Ascending aorta (tissue), 2 donors: Measurements from ENCODE around the gene GGT5. TPM values are rescaled to one million over a fixed set of nuclear protein-coding genes. Genes with fewer than 3 reads are reported as not detected.
"Not testable (repeated sequence)": the region's sequence is repeated elsewhere in the genome, so short reads cannot be mapped to it uniquely, and the experiment has no call there.

ENCODE experiments used
- DNase-seq, 2 donors: peaks; one replicate each; pipeline ENCODE4 v3.0.0-alpha.2; 2019; ENCODE audit warnings: low spot score in 2 of 2
- H3K27ac ChIP-seq, 2 donors: fragments of 200-600 bp; sonication (generic); one replicate each; pipeline ENCODE4 v1.5.1; 2016 to 2017; ENCODE audit warnings: mild to moderate bottlenecking in 1 of 2
- H3K27me3 ChIP-seq: fragments of 200-600 bp; sonication (generic); one replicate; pipeline ENCODE4 v1.5.1; 2017
- H3K36me3 ChIP-seq, 2 donors: fragments of 200-600 bp; sonication (generic); one replicate each; pipeline ENCODE4 v1.5.1; 2016
- H3K4me1 ChIP-seq, 2 donors: fragments of 200-600 bp; sonication (generic); one replicate each; pipeline ENCODE4 v1.5.1; 2016 to 2017; ENCODE audit warnings: mild to moderate bottlenecking in 1 of 2
- H3K4me3 ChIP-seq, 2 donors: fragments of 200-600 bp; sonication (generic); one replicate each; pipeline ENCODE4 v1.5.1; 2016 to 2017; ENCODE audit warnings: mild to moderate bottlenecking in 1 of 2
- H3K9me3 ChIP-seq, 2 donors: fragments of 200-600 bp; sonication (generic); one replicate each; pipeline ENCODE4 v1.5.1; 2016
- intact Hi-C: fragments of 100-400 bp; cut with DNase I; formaldehyde crosslinking; loops from one replicate; pipeline ENCODE4 v1.15.1; 2023
- total RNA-seq: library from RNA; depleted of rRNA; stranded (reverse); fragments of >200 nt; gene quantifications from one replicate; pipeline ENCODE4 v1.1.0, GENCODE V29; 2016
- TF ChIP-seq, protein P1 (sequence below), 3 experiments: fragments of 200-600 bp in 2 of 3; fragments of 450-650 bp in 1 of 3; sonication (generic) in 2 of 3; IDR thresholded peaks; one replicate each; pipeline ENCODE4 v1.5.1; 2016 to 2019; ENCODE audit warnings: antibody characterized with exemption in 3 of 3, mild to moderate bottlenecking in 1 of 3, moderate library complexity in 1 of 3

GGT5 gene
- total RNA-seq, 1 donor from 2014 or later = 238 TPM

DNA sequence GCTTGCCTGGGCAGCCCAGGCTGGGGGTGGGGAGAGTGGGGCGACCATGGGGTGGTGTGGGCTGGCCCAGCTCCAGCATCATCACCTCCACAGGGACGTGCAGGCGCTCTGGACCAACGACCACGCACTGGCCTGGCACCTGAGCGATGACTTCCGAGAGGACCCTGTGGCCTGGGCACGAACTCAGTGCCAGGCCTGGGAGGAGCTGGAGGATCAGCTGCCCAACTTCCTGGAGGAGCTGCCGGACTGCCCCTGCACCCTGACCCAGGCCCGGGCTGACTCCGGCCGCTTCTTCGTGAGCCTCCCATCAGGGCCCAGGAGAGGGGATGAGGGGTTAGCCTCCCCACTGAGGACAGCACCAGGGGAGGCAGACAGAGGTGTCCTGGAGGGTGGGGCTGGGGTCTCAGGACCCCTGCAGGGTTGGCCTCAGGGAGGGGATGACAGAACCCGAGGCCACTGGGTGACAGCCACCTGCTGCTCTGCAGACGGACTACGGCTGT is 59.8 kb downstream of the GGT5 start:
- intact Hi-C loops = no loop called here
- peaks cover 7 to 46% of the 10 kb centered on the region in 2 donors for H3K4me1 ChIP-seq
- no peaks in the 10 kb centered on the region for H3K9me3 ChIP-seq
- TF ChIP-seq, protein P1, sequence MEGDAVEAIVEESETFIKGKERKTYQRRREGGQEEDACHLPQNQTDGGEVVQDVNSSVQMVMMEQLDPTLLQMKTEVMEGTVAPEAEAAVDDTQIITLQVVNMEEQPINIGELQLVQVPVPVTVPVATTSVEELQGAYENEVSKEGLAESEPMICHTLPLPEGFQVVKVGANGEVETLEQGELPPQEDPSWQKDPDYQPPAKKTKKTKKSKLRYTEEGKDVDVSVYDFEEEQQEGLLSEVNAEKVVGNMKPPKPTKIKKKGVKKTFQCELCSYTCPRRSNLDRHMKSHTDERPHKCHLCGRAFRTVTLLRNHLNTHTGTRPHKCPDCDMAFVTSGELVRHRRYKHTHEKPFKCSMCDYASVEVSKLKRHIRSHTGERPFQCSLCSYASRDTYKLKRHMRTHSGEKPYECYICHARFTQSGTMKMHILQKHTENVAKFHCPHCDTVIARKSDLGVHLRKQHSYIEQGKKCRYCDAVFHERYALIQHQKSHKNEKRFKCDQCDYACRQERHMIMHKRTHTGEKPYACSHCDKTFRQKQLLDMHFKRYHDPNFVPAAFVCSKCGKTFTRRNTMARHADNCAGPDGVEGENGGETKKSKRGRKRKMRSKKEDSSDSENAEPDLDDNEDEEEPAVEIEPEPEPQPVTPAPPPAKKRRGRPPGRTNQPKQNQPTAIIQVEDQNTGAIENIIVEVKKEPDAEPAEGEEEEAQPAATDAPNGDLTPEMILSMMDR (IDR thresholded peaks at IDR 0.05) = no peak
- no peak for DNase-seq
- H3K4me3 ChIP-seq = no peak overlapping the region
- H3K36me3 ChIP-seq = peaks cover 9 to 40% of the 10 kb centered on the region in 2 donors
- H3K27ac ChIP-seq = no peak overlapping the region
- no peaks in the 10 kb centered on the region for H3K27me3 ChIP-seq

- no peak for DNase-seq
- H3K36me3 ChIP-seq = peaks cover 9 to 40% of the 10 kb centered on the region in 2 donors
- no peak overlapping the region for H3K4me3 ChIP-seq
- intact Hi-C loops = no loop called here
- H3K9me3 ChIP-seq = no peaks in the 10 kb centered on the region
- no peak overlapping the region for H3K27ac ChIP-seq
- TF ChIP-seq, protein P1 (IDR thresholded peaks at IDR 0.05) = no peak
- peaks cover 4 to 39% of the 10 kb centered on the region in 2 donors for H3K4me1 ChIP-seq
- H3K27me3 ChIP-seq = no peaks in the 10 kb centered on the region
Measured at GRCh38 chr22:24184057-24184798, 60.7 kb downstream of the GGT5 start.

DNA sequence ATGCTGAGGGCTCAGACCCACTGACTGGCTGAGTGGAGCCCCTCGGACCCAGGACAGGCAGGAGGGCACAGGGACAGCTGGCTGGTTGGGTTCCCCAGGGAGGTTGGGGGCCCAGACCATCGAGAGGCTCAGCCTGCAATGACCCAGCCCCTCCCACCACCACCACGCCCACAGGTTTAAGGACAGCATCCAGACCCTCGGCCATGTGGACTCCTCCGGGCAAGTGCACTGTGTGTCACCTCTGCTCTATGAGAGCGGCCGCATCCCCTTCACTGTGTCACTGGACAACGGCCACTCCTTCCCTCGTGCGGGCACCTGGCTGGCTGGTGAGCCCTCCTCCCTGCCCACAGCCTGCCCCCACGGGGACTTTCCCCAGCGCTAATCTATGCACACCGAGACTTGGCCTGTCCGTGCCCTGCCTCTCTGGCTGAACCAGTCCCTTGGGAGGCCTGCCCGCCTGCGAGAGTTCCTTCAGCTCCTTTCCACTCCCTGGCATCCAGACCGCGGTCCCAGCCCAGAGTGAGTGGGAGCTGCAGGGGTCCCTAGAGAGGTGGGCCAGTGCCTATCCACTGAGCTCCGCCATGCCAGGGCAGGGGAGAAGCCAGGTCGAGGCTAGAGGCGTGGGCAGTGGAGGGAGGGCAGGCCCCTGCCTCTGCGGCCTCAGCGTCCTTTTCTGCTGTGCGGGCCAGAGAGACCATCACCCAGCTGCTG is 61.4 kb downstream of the GGT5 start:
- Histone ChIP-seq H3K9me3 (no peaks in the 10 kb centered on the region), H3K4me1 (peaks cover 4 to 42% of the 10 kb centered on the region in 2 donors), H3K27ac (no peak overlapping the region), H3K4me3 (peak overlapping the region in 1 of 2 donors; percentile 0), H3K27me3 (no peaks in the 10 kb centered on the region), H3K36me3 (peaks cover 9 to 38% of the 10 kb centered on the region in 2 donors)
- TF ChIP-seq, protein P1 (IDR thresholded peaks at IDR 0.05) = no peak
- intact Hi-C loops = no loop called here
- DNase-seq = no peak

DNA sequence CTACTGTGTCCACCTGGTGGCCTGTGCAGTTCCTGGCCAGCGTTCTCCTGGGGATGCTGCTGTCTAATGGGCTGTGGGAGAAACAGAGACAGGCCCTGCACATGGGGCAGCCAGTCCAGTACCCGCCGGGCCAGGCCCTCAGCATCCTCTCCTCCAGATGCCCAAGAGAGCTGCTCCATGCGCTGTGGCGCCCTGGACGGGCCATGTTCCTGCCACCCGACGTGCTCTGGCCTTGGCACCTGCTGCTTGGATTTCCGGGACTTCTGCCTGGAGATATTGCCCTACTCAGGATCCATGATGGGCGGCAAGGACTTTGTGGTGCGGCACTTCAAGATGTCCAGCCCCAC is 62.0 kb downstream of the GGT5 start:
- peak overlapping the region in 1 of 2 donors; percentile 92 for H3K27ac ChIP-seq
- H3K27me3 ChIP-seq, H3K4me3 ChIP-seq, DNase-seq, intact Hi-C loops, H3K9me3 ChIP-seq: not testable (repeated sequence)
- H3K4me1 ChIP-seq = peaks cover 6 to 47% of the 10 kb centered on the region in 2 donors
- H3K36me3 ChIP-seq = peaks cover 14 to 32% of the 10 kb centered on the region in 2 donors

GRCh38 chr22:24181996-24182899 is 62.6 kb downstream of the GGT5 start:
- intact Hi-C loops = no loop called here
- H3K27ac ChIP-seq = peak overlapping the region; percentile 84 to 92
- peaks cover 10 to 54% of the 10 kb centered on the region in 2 donors for H3K4me1 ChIP-seq
- no peaks in the 10 kb centered on the region for H3K27me3 ChIP-seq
- H3K9me3 ChIP-seq = no peaks in the 10 kb centered on the region
- H3K4me3 ChIP-seq = peak overlapping the region; percentile 28 to 44
- no peak for DNase-seq
- peaks cover 14 to 27% of the 10 kb centered on the region in 2 donors for H3K36me3 ChIP-seq
- TF ChIP-seq, protein P1 (IDR thresholded peaks at IDR 0.05) = peak in 1 of 3 experiments; percentile 21
